Measurements from ENCODE around the gene METTL25B.

The METTL25B gene

GRCh38 chr1:156743367-156744302, 15.4 kb downstream of the METTL25B start:
- Mint-ChIP-seq H3K27ac (peak overlapping the region; percentile 42), H3K36me3 (peaks cover 50% of the 10 kb centered on the region), H3K4me1 (peaks cover 84% of the 10 kb centered on the region), H3K4me3 (no peak overlapping the region), H3K9me3 (no peaks in the 10 kb centered on the region), H3K27me3 (no peaks in the 10 kb centered on the region)
- CTCF ChIA-PET: interaction anchor here (0.7 to 1.8 kb wide), 2 partner anchors 17 to 18 kb away, joined by 3 to 12 read pairs; no protein-coding TSS in a partner anchor
- no peak for DNase-seq

- H3K4me3 Mint-ChIP-seq: no peak overlapping the region
- peaks cover 57% of the 10 kb centered on the region for H3K36me3 Mint-ChIP-seq
- H3K4me1 Mint-ChIP-seq: peaks cover 84% of the 10 kb centered on the region
- no peaks in the 10 kb centered on the region for H3K9me3 Mint-ChIP-seq
- CTCF ChIA-PET: interaction anchor here (0.7 to 2.3 kb wide), 2 partner anchors 19 kb away, joined by 3 to 9 read pairs; no protein-coding TSS in a partner anchor
- no peak for DNase-seq
- H3K27ac Mint-ChIP-seq: peak overlapping the region; percentile 42
- no peaks in the 10 kb centered on the region for H3K27me3 Mint-ChIP-seq
Observed at GRCh38 chr1:156744344-156744743, 16.1 kb downstream of the METTL25B start.

GRCh38 chr1:156744786-156745419, 16.6 kb downstream of the METTL25B start:
- no peak overlapping the region for H3K27ac Mint-ChIP-seq
- CTCF ChIA-PET: interaction anchor here (2.3 kb wide), 1 partner anchor 19 kb away, joined by 9 read pairs; no protein-coding TSS in a partner anchor
- peaks cover 59% of the 10 kb centered on the region for H3K36me3 Mint-ChIP-seq
- DNase-seq: no peak
- peaks cover 88% of the 10 kb centered on the region for H3K4me1 Mint-ChIP-seq
- H3K4me3 Mint-ChIP-seq: no peak overlapping the region
- no peaks in the 10 kb centered on the region for H3K9me3 Mint-ChIP-seq
- H3K27me3 Mint-ChIP-seq: no peaks in the 10 kb centered on the region

GRCh38 chr1:156745881-156746280, 17.6 kb downstream of the METTL25B start:
- DNase-seq: no peak
- H3K27ac Mint-ChIP-seq: peak overlapping the region; percentile 86
- H3K4me3 Mint-ChIP-seq: no peak overlapping the region
- H3K36me3 Mint-ChIP-seq: peaks cover 60% of the 10 kb centered on the region
- H3K4me1 Mint-ChIP-seq: peaks cover 83% of the 10 kb centered on the region
- no peaks in the 10 kb centered on the region for H3K27me3 Mint-ChIP-seq
- CTCF ChIA-PET: interaction anchor here (0.5 to 2.3 kb wide), 2 partner anchors 20 to 147 kb away, joined by 3 to 9 read pairs; no protein-coding TSS in a partner anchor
- H3K9me3 Mint-ChIP-seq: no peaks in the 10 kb centered on the region

GRCh38 chr1:156746406-156746727, 18.1 kb downstream of the METTL25B start:
- DNase-seq: no peak
- peaks cover 78% of the 10 kb centered on the region for H3K4me1 Mint-ChIP-seq
- peaks cover 56% of the 10 kb centered on the region for H3K36me3 Mint-ChIP-seq
- no peaks in the 10 kb centered on the region for H3K27me3 Mint-ChIP-seq
- H3K4me3 Mint-ChIP-seq: peak overlapping the region; percentile 94
- H3K27ac Mint-ChIP-seq: peak overlapping the region; percentile 86
- no peaks in the 10 kb centered on the region for H3K9me3 Mint-ChIP-seq
- CTCF ChIA-PET: interaction anchor here (0.9 to 2.3 kb wide), 2 partner anchors 10 to 21 kb away, joined by 3 to 9 read pairs; no protein-coding TSS in a partner anchor

GRCh38 chr1:156746728-156747631, 18.7 kb downstream of the METTL25B start:
- Mint-ChIP-seq H3K4me1 (peaks cover 72% of the 10 kb centered on the region), H3K27me3 (no peaks in the 10 kb centered on the region), H3K9me3 (no peaks in the 10 kb centered on the region), H3K4me3 (peak overlapping the region; percentile 94), H3K27ac (peak overlapping the region; percentile 91), H3K36me3 (peaks cover 53% of the 10 kb centered on the region)
- CTCF ChIA-PET: interaction anchor here (0.9 to 2.3 kb wide), 5 partner anchors 9 to 113 kb away, joined by 3 to 17 read pairs (median 5); partner anchors contain the start of genes ISG20L2 and METTL25B
- DNase-seq: peak; percentile 69

- DNase-seq: no peak
- no peaks in the 10 kb centered on the region for H3K9me3 Mint-ChIP-seq
Observed at GRCh38 chr1:156747742-156748669, 19.7 kb downstream of the METTL25B start.

GRCh38 chr1:156748670-156749418, 20.6 kb downstream of the METTL25B start:
- Mint-ChIP-seq H3K9me3 (no peaks in the 10 kb centered on the region), H3K27me3 (no peaks in the 10 kb centered on the region), H3K27ac (peak overlapping the region; percentile 91), H3K4me1 (peaks cover 74% of the 10 kb centered on the region), H3K4me3 (peak overlapping the region; percentile 94), H3K36me3 (peaks cover 43% of the 10 kb centered on the region)
- no peak for DNase-seq
- CTCF ChIA-PET: interaction anchor here (1.9 kb wide), 1 partner anchor 22 kb away, joined by 17 read pairs; no protein-coding TSS in a partner anchor

More at GRCh38 chr1:156747742-156748669, 19.7 kb downstream of the METTL25B start:
- Mint-ChIP-seq H3K27me3 (no peaks in the 10 kb centered on the region), H3K4me1 (peaks cover 71% of the 10 kb centered on the region), H3K27ac (peak overlapping the region; percentile 91), H3K4me3 (peak overlapping the region; percentile 94), H3K36me3 (peaks cover 50% of the 10 kb centered on the region)
- CTCF ChIA-PET: interaction anchor here (0.5 to 1.9 kb wide), 4 partner anchors 19 to 1192 kb away, joined by 4 to 17 read pairs (median 4); partner anchors contain the start of genes ISG20L2 and METTL25B

GRCh38 chr1:156749419-156750118, 21.3 kb downstream of the METTL25B start:
- H3K4me1 Mint-ChIP-seq: peaks cover 74% of the 10 kb centered on the region
- peak overlapping the region; percentile 91 for H3K27ac Mint-ChIP-seq
- H3K27me3 Mint-ChIP-seq: no peaks in the 10 kb centered on the region
- CTCF ChIA-PET: interaction anchor here (1.0 to 4.3 kb wide), 3 partner anchors 22 to 122 kb away, joined by 3 to 40 read pairs (median 3); partner anchors contain the start of genes ISG20L2 and METTL25B
- peak overlapping the region; percentile 94 for H3K4me3 Mint-ChIP-seq
- H3K36me3 Mint-ChIP-seq: peaks cover 38% of the 10 kb centered on the region
- no peaks in the 10 kb centered on the region for H3K9me3 Mint-ChIP-seq
- DNase-seq: no peak

GRCh38 chr1:156750191-156750672, 22.0 kb downstream of the METTL25B start:
- Mint-ChIP-seq H3K9me3 (no peaks in the 10 kb centered on the region), H3K4me3 (peak overlapping the region; percentile 94), H3K4me1 (peaks cover 72% of the 10 kb centered on the region), H3K27me3 (no peaks in the 10 kb centered on the region), H3K36me3 (peaks cover 36% of the 10 kb centered on the region), H3K27ac (peak overlapping the region; percentile 91)
- peak; percentile 39 for DNase-seq
- CTCF ChIA-PET: interaction anchor here (1.0 to 4.3 kb wide), 3 partner anchors 23 to 123 kb away, joined by 3 to 40 read pairs (median 3); partner anchors contain the start of genes ISG20L2 and METTL25B

GRCh38 chr1:156750711-156751450, 22.6 kb downstream of the METTL25B start:
- Mint-ChIP-seq H3K27me3 (no peaks in the 10 kb centered on the region), H3K4me1 (peaks cover 67% of the 10 kb centered on the region), H3K4me3 (peak overlapping the region; percentile 94), H3K27ac (peak overlapping the region; percentile 91), H3K36me3 (peaks cover 29% of the 10 kb centered on the region), H3K9me3 (no peaks in the 10 kb centered on the region)
- CTCF ChIA-PET: interaction anchor here (1.0 to 4.3 kb wide), 4 partner anchors 15 to 139 kb away, joined by 4 to 40 read pairs (median 4); partner anchors contain the start of genes ISG20L2 and METTL25B
- DNase-seq: peak; percentile 60

All from activated naive CD4-positive, alpha-beta T cell treated with anti-CD3 and anti-CD28 coated beads, Interleukin-2, amount 10 ng/mL, durations not matched to agents 7 days and 5 days (primary cell).